Kidney (tissue), 14 donors: Measurements from ENCODE around the gene TMEM245. TPM values are rescaled to one million over a fixed set of nuclear protein-coding genes. Genes with fewer than 3 reads are reported as not detected.

Experiments used
- DNase-seq, 5 donors: peaks; one replicate each; pipeline ENCODE4 v3.0.0-alpha.2; 2013 to 2020
- FAIRE-seq: peaks from 2 replicates; lab custom pipeline; 2012; peaks lifted over from hg19 to GRCh38; lab: Jason Lieb, UNC
- H3K27ac ChIP-seq, 2 donors: one replicate each; pipeline ENCODE4 v1.7.0; 2013; ENCODE audit warnings: low read depth in 2 of 2, low read length in 2 of 2, inconsistent platforms in 1 of 2
- H3K27me3 ChIP-seq: one replicate; pipeline ENCODE4 v1.7.1; 2013; ENCODE audit warnings: low read length, inconsistent platforms; ENCODE audit not compliant: control insufficient read depth, insufficient read depth
- H3K36me3 ChIP-seq, 3 donors: one replicate each; pipeline versions ENCODE4 v1.7.0 to v1.7.1; 2013; ENCODE audit warnings: low read length in 3 of 3, control low read depth in 1 of 3, inconsistent platforms in 1 of 3; ENCODE audit not compliant: insufficient read depth in 3 of 3, control insufficient read depth in 2 of 3
- H3K4me1 ChIP-seq, 3 donors: one replicate each; pipeline versions ENCODE4 v1.7.0 to v1.7.1; 2013; ENCODE audit warnings: low read length in 3 of 3, inconsistent platforms in 1 of 3, low read depth in 1 of 3; ENCODE audit not compliant: control insufficient read depth in 2 of 3, insufficient read depth in 2 of 3
- H3K4me3 ChIP-seq, 3 donors: one replicate each; pipeline versions ENCODE4 v1.7.0 to v1.8.1; 2013; ENCODE audit warnings: low read length in 3 of 3, control low read depth in 1 of 3, inconsistent platforms in 1 of 3
- H3K9ac ChIP-seq, 3 donors: one replicate each; pipeline versions ENCODE4 v1.7.0 to v1.7.1; 2013; ENCODE audit warnings: low read length in 3 of 3, control low read depth in 1 of 3, inconsistent platforms in 1 of 3
- H3K9me3 ChIP-seq, 3 donors: one replicate each; pipeline versions ENCODE4 v1.7.0 to v1.7.1; 2013; ENCODE audit warnings: low read length in 3 of 3, control low read depth in 1 of 3, inconsistent platforms in 1 of 3; ENCODE audit not compliant: control insufficient read depth in 2 of 3, insufficient read depth in 1 of 3
- CTCF ChIP-seq: IDR thresholded peaks from 3 replicates; pipeline ENCODE4 v1.5.1; 2012; ENCODE audit warnings: mild to moderate bottlenecking, moderate library complexity, borderline replicate concordance; ENCODE audit not compliant: insufficient read depth; ENCODE audit errors: extremely low read depth
- intact Hi-C: fragments of 100-400 bp; cut with DNase I; formaldehyde crosslinking; loops from one replicate; pipeline ENCODE4 v1.11.1; 2022
- polyA plus RNA-seq: library from polyadenylated mRNA; stranded (reverse); fragments of 350-450 nt; fragmentation: Illumina TruSeq; extraction: RNeasy Lipid Tissue Mini Kit (QIAGEN cat#74804); gene quantifications from one replicate; pipeline ENCODE4 v1.2.3, GENCODE V29; 2014; ENCODE audit warnings: low read depth, low replicate concordance; ENCODE audit not compliant: insufficient read depth
- total RNA-seq: library from RNA; stranded (reverse); fragmentation: NEBNext Ultra II Directional; extraction: Animal tissue kit (Norgen Biotek cat#: 25700); gene quantifications from one replicate; pipeline ENCODE4 v1.2.1, GENCODE V29; 2021
- donor health status: control.
- donor health status: control.
- donor health status: control.
- donor health status: control.
- donor health status: control.
- donor health status: DM: yes; HTN: yes; CAD: no.
- donor health status: Normal renal cell carcinoma (clear cell type).

The TMEM245 gene
- total and polyA plus RNA-seq, 2 donors from 2014 or later, result 23.5 to 69.5 TPM

GRCh38 chr9:109083813-109084405 is 35.8 kb downstream of the TMEM245 start:
- H3K36me3 ChIP-seq, result peaks cover 22 to 23% (median 23%) of the 10 kb centered on the region in 3 donors
- H3K27me3 ChIP-seq, result no peaks in the 10 kb centered on the region
- intact Hi-C loops, result no loop called here
- no peak overlapping the region for H3K27ac ChIP-seq
- no peaks in the 10 kb centered on the region for H3K4me1 ChIP-seq
- H3K9me3 ChIP-seq, result no peaks in the 10 kb centered on the region
- no peak for TF ChIP-seq CTCF
- no peak overlapping the region for H3K4me3 ChIP-seq
- DNase-seq (no peak), FAIRE-seq (no peak)
- no peak overlapping the region for H3K9ac ChIP-seq

GRCh38 chr9:109083141-109083540 is 36.6 kb downstream of the TMEM245 start:
- Histone ChIP-seq H3K9me3 (no peaks in the 10 kb centered on the region), H3K4me3 (no peak overlapping the region), H3K27ac (no peak overlapping the region), H3K4me1 (no peaks in the 10 kb centered on the region), H3K36me3 (peaks cover 23 to 26% (median 24%) of the 10 kb centered on the region in 3 donors), H3K27me3 (no peaks in the 10 kb centered on the region), H3K9ac (no peak overlapping the region)
- DNase-seq (no peak), FAIRE-seq (no peak)
- intact Hi-C loops, result no loop called here
- TF ChIP-seq CTCF, result no peak

- no peak for TF ChIP-seq CTCF
- intact Hi-C loops, result no loop called here
- Histone ChIP-seq H3K4me3 (no peak overlapping the region), H3K36me3 (peaks cover 21 to 24% (median 23%) of the 10 kb centered on the region in 3 donors), H3K27ac (no peak overlapping the region), H3K27me3 (no peaks in the 10 kb centered on the region), H3K4me1 (no peaks in the 10 kb centered on the region), H3K9ac (no peak overlapping the region), H3K9me3 (no peaks in the 10 kb centered on the region)
- DNase-seq, result no peak
- FAIRE-seq, result no peak
Measured at GRCh38 chr9:109082091-109082620, 37.6 kb downstream of the TMEM245 start.
